OCI-LY3 (cell line): Measurements from ENCODE around the gene SLC37A4.

ENCODE experiments used
- H2AFZ ChIP-seq: fragments of 200-600, 300-600 bp; shearing (Covaris generic); 2 replicates; pipeline ENCODE4 v1.6.0; 2014; ENCODE audit warnings: antibody characterized with exemption, low read depth, low read length
- H3K27ac ChIP-seq: fragments of 200-600, 300-600 bp; sonication (generic); 2 replicates; pipeline ENCODE4 v1.5.1; 2014; ENCODE audit warnings: mild to moderate bottlenecking, low read length, moderate library complexity, mixed read lengths
- H3K27me3 ChIP-seq: fragments of 200-600, 300-600 bp; sonication (generic); 2 replicates; pipeline ENCODE4 v1.6.1; 2014; ENCODE audit warnings: low read depth, low read length, mixed read lengths
- H3K36me3 ChIP-seq: fragments of 200-600, 300-600 bp; sonication (generic); replicated peaks from 2 replicates; pipeline ENCODE3; 2014; ENCODE audit warnings: low read depth, low read length, mixed read lengths
- H3K4me1 ChIP-seq: fragments of 300-600, 200-600 bp; sonication (generic); 2 replicates; pipeline ENCODE4 v1.6.1; 2014; ENCODE audit warnings: low read length, mixed read lengths
- H3K4me2 ChIP-seq: fragments of 200-600, 300-600 bp; sonication (generic); 2 replicates; pipeline ENCODE4 v1.6.1; 2014; ENCODE audit warnings: low read length, mixed read lengths
- H3K4me3 ChIP-seq: fragments of 300-600, 200-600 bp; sonication (generic); 2 replicates; pipeline ENCODE4 v1.5.1; 2014; ENCODE audit warnings: antibody characterized with exemption, mild to moderate bottlenecking, low read length, moderate library complexity
- H3K79me2 ChIP-seq: fragments of 300-600, 200-600 bp; shearing (Covaris generic); 2 replicates; pipeline ENCODE4 v1.6.1; 2014; ENCODE audit warnings: mild to moderate bottlenecking, low read length, mixed read lengths
- H3K9ac ChIP-seq: fragments of 300-600, 200-600 bp; shearing (Covaris generic); 2 replicates; pipeline ENCODE4 v1.6.0; 2014; ENCODE audit warnings: mild to moderate bottlenecking, low read length, moderate library complexity
- H3K9me3 ChIP-seq: fragments of 200-600, 300-600 bp; shearing (Covaris generic); 2 replicates; pipeline ENCODE4 v1.6.1; 2014; ENCODE audit warnings: low read length, mixed read lengths; ENCODE audit not compliant: insufficient read depth
- H4K20me1 ChIP-seq: fragments of 200-600, 300-600 bp; sonication (generic); 2 replicates; pipeline ENCODE4 v1.6.1; 2016; ENCODE audit warnings: low read length, mixed read lengths; ENCODE audit not compliant: insufficient read depth
- CTCF ChIP-seq: fragments of 200-600, 300-600 bp; sonication (generic); IDR thresholded peaks from 2 replicates; pipeline ENCODE4 v1.5.1; 2014; ENCODE audit warnings: antibody characterized with exemption, low read length, low read depth
- EZH2phosphoT487 ChIP-seq: fragments of 200-600 bp; shearing (Covaris generic); IDR thresholded peaks from 2 replicates; pipeline ENCODE4 v1.6.1; 2018; ENCODE audit warnings: antibody characterized with exemption, mixed run types, low read depth

The SLC37A4 gene

DNA sequence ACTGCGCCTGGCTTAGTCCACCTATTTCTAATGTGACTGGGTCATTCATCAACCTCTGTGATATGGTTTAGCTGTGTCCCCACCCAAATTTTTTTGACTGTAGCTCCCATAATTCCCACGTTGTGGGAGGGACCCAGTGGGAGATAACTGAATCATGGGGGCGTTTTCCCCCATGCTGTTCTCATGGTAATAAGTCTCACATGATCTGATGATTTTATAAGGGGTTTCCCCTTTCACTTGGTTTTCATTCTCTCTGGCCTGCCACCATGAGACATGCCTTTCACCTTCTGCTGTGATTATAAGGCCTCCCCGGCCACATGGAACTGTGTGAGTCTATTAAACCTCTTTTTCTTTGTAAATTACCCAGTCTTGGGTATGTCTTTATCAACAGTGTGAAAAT, 24.0 kb downstream of the SLC37A4 start:
- Histone ChIP-seq H3K27ac (no peak overlapping the region), H3K4me1 (no peaks in the 10 kb centered on the region), H3K4me2 (no peak overlapping the region), H3K9me3 (no peaks in the 10 kb centered on the region), H3K79me2 (no peaks in the 10 kb centered on the region), H3K9ac (no peak overlapping the region), H3K27me3 (no peaks in the 10 kb centered on the region), H3K4me3 (no peak overlapping the region), H3K36me3 (peaks cover 18% of the 10 kb centered on the region), H4K20me1 (no peaks in the 10 kb centered on the region), H2AFZ (no peak overlapping the region)
- no peak for TF ChIP-seq EZH2phosphoT487
- no peak for TF ChIP-seq CTCF

GRCh38 chr11:119000906-119001305, 29.8 kb downstream of the SLC37A4 start:
- Histone ChIP-seq H3K9me3 (no peaks in the 10 kb centered on the region), H2AFZ (no peak overlapping the region), H3K4me2 (no peak overlapping the region), H3K27ac (no peak overlapping the region), H3K4me1 (peaks cover 12% of the 10 kb centered on the region), H3K4me3 (no peak overlapping the region), H3K9ac (no peak overlapping the region), H3K36me3 (peaks cover 11% of the 10 kb centered on the region), H3K27me3 (no peaks in the 10 kb centered on the region), H3K79me2 (peaks cover 34% of the 10 kb centered on the region), H4K20me1 (no peaks in the 10 kb centered on the region)
- TF ChIP-seq CTCF (no peak), EZH2phosphoT487 (no peak)

DNA sequence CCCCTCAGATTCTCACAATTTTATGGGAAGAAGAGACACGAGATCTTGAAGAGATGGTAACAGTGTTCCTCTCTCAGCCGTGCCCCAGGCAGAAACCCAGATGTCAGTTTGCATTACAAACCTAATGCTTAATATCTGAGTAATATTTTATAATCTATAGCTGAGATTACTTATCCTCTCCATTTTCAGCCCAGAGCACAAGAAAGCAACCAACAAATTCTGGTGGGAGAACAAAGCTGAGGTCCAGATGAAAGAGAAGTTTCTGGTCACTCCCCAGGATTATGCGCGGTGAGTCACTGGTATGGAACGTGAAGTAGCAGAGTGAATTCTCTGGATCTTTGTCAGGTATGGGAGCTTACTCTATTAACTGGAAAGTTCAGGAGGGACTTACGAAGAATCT, 31.9 kb downstream of the SLC37A4 start:
- Histone ChIP-seq H3K36me3 (peaks cover 12% of the 10 kb centered on the region), H3K9ac (peak overlapping the region; percentile 79), H3K4me2 (peak overlapping the region; percentile 81), H4K20me1 (no peaks in the 10 kb centered on the region), H3K9me3 (no peaks in the 10 kb centered on the region), H3K27me3 (no peaks in the 10 kb centered on the region), H3K79me2 (peaks cover 34% of the 10 kb centered on the region), H2AFZ (no peak overlapping the region), H3K4me1 (peaks cover 12% of the 10 kb centered on the region), H3K4me3 (peak overlapping the region; percentile 93), H3K27ac (no peak overlapping the region)
- TF ChIP-seq CTCF (no peak), EZH2phosphoT487 (no peak)

DNA sequence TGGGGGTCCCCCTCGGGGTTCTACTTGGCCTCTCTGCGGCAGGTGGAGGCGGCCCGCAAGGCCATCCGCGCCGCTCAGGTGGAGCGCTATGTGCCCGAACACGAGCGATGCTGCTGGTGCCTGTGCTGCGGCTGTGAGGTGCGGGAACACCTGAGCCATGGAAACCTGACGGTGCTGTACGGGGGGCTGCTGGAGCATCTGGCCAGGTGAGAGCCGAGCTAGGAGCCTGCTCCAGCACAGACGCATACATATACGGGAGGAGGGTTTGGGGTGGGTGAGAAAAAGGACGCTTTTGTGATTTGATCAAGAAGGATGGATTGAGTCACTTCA, 32.3 kb downstream of the SLC37A4 start:
- Histone ChIP-seq H3K27me3 (no peaks in the 10 kb centered on the region), H3K27ac (0 out of 2 replicates have a peak overlapping the region, but pooled peaks have one; percentile 21), H3K4me2 (peak overlapping the region; percentile 81), H4K20me1 (no peaks in the 10 kb centered on the region), H3K9ac (peak overlapping the region; percentile 79), H3K36me3 (peaks cover 12% of the 10 kb centered on the region), H3K4me3 (peak overlapping the region; percentile 93), H3K79me2 (peaks cover 34% of the 10 kb centered on the region), H2AFZ (peak overlapping the region; percentile 62), H3K4me1 (peaks cover 12% of the 10 kb centered on the region), H3K9me3 (no peaks in the 10 kb centered on the region)
- TF ChIP-seq CTCF (no peak), EZH2phosphoT487 (no peak)
